GM06990 (cell line): Measurements from ENCODE around the gene FCGR3A.

Source experiments
- DNase-seq: peaks from one replicate; pipeline ENCODE4 v3.0.0-alpha.2; 2011; ENCODE audit not compliant: insufficient read length; ENCODE audit errors: extremely low read depth
- H3K27me3 ChIP-seq: replicated peaks from 2 replicates; pipeline ENCODE4 v1.6.0; 2011; ENCODE audit warnings: low read length; ENCODE audit not compliant: control insufficient read depth, insufficient read depth
- H3K36me3 ChIP-seq: 2 replicates; pipeline ENCODE4 v1.5.1; 2011; ENCODE audit warnings: low read length; ENCODE audit not compliant: control insufficient read depth, insufficient read depth
- H3K4me3 ChIP-seq: replicated peaks from 2 replicates; pipeline ENCODE4 v1.5.1; 2011; ENCODE audit warnings: low read depth, mild to moderate bottlenecking, control low read depth, low read length
- CTCF ChIP-seq: IDR thresholded peaks from 2 replicates; pipeline ENCODE4 v1.5.1; 2011; ENCODE audit warnings: low read length, control low read depth, mild to moderate bottlenecking, inconsistent platforms; ENCODE audit not compliant: insufficient read depth, poor library complexity, severe bottlenecking

The FCGR3A gene

GRCh38 chr1:161505686-161506085 is 43.9 kb downstream of the FCGR3A start:
- TF ChIP-seq CTCF = no peak
- no peak for DNase-seq
- no peaks in the 10 kb centered on the region for H3K27me3 ChIP-seq
- no peak overlapping the region for H3K4me3 ChIP-seq
- no peaks in the 10 kb centered on the region for H3K36me3 ChIP-seq

GRCh38 chr1:161503394-161503748 is 46.2 kb downstream of the FCGR3A start:
- H3K27me3 ChIP-seq = no peaks in the 10 kb centered on the region
- H3K4me3 ChIP-seq = no peak overlapping the region
- H3K36me3 ChIP-seq = no peaks in the 10 kb centered on the region
- TF ChIP-seq CTCF = no peak
- DNase-seq = no peak

- no peak for DNase-seq
- no peak overlapping the region for H3K4me3 ChIP-seq
- no peaks in the 10 kb centered on the region for H3K36me3 ChIP-seq
- no peaks in the 10 kb centered on the region for H3K27me3 ChIP-seq
- TF ChIP-seq CTCF = no peak
These were observed 46.8 kb downstream of the FCGR3A start for GRCh38 chr1:161502641-161503393.

GRCh38 chr1:161502181-161502580 is 47.4 kb downstream of the FCGR3A start:
- H3K4me3 ChIP-seq = no peak overlapping the region
- no peaks in the 10 kb centered on the region for H3K27me3 ChIP-seq
- H3K36me3 ChIP-seq = no peaks in the 10 kb centered on the region
- no peak for TF ChIP-seq CTCF
- DNase-seq = no peak

GRCh38 chr1:161501234-161501633 is 48.4 kb downstream of the FCGR3A start:
- H3K27me3 ChIP-seq = no peaks in the 10 kb centered on the region
- H3K36me3 ChIP-seq = no peaks in the 10 kb centered on the region
- no peak for DNase-seq
- TF ChIP-seq CTCF = no peak
- no peak overlapping the region for H3K4me3 ChIP-seq
